Stimulated activated CD8-positive, alpha-beta memory T cell treated with anti-CD3 and anti-CD28 coated beads, Interleukin-4, amount 100 ng/mL, for 1 hour (primary cell): ENCODE results near the gene VPS54.

Experiments used
- DNase-seq, 2 donors: peaks; one replicate each; pipeline ENCODE4 v3.0.0-alpha.2; 2020; ENCODE audit warnings: low read depth in 2 of 2, low spot score in 1 of 2

Gene VPS54

GRCh38 chr2:63844616-63845015 is 174.6 kb downstream of the VPS54 start:
- no peak for DNase-seq

- DNase-seq = no peak
Observed at GRCh38 chr2:63843791-63844190, 175.4 kb downstream of the VPS54 start.

GRCh38 chr2:63843093-63843492 is 176.1 kb downstream of the VPS54 start:
- DNase-seq = no peak

- DNase-seq = no peak
Observed at GRCh38 chr2:63842149-63843061, 176.8 kb downstream of the VPS54 start.
